HEK293 (cell line): ENCODE data around the gene DNAH5.

ENCODE experiments used
- CTCF ChIA-PET: fragments of 350-600 bp; formaldehyde crosslinking; extraction: SDS; loops from one replicate; lab custom pipeline; 2021; ENCODE audit warnings: antibody characterized with exemption; lab: Yijun Ruan, JAX
- POLR2A ChIA-PET: fragments of 300-600 bp; formaldehyde crosslinking; extraction: SDS; loops from one replicate; lab custom pipeline; 2020; ENCODE audit warnings: antibody characterized with exemption, inconsistent platforms; lab: Yijun Ruan, JAX
- H3K27ac ChIP-seq: fragments of 200-500 bp; sonication (Bioruptor generic); 2 replicates; pipeline ENCODE4 v1.5.1; 2014; ENCODE audit warnings: low read depth, low read length, control low read depth, inconsistent platforms; ENCODE audit errors: extremely low read depth
- H3K36me3 ChIP-seq, 2 experiments: fragments of 200-500 bp in 1 of 2; sonication (Bioruptor generic) in 1 of 2; 1 replicate in 1 of 2; 2 replicates in 1 of 2; pipeline ENCODE4 v1.5.1; 2014 to 2017; ENCODE audit warnings: inconsistent platforms in 2 of 2, low read length in 2 of 2; ENCODE audit not compliant: control insufficient read depth in 2 of 2, insufficient read depth in 1 of 2
- H3K4me1 ChIP-seq: fragments of 200-500 bp; sonication (Bioruptor generic); 2 replicates; pipeline ENCODE4 v1.5.1; 2014; ENCODE audit warnings: mild to moderate bottlenecking, low read length, inconsistent platforms; ENCODE audit not compliant: control insufficient read depth, insufficient read depth
- H3K4me3 ChIP-seq: 2 replicates; pipeline ENCODE4 v1.5.1; 2011; ENCODE audit warnings: low read depth, mild to moderate bottlenecking, control low read depth, low read length, moderate library complexity
- H3K9me3 ChIP-seq: fragments of 200-500 bp; sonication (Bioruptor generic); 2 replicates; pipeline ENCODE4 v1.5.1; 2014; ENCODE audit warnings: low read depth, low read length, inconsistent platforms; ENCODE audit not compliant: control insufficient read depth, insufficient read depth
- HOXC10 ChIP-seq: sonication (generic); formaldehyde crosslinking; IDR thresholded peaks from 2 replicates; pipeline ENCODE4 v1.8.1; 2023; ENCODE audit warnings: mild to moderate bottlenecking, missing genetic modification reagents
- KLF10 ChIP-seq: fragments of 450-650 bp; IDR thresholded peaks from 2 replicates; pipeline ENCODE4 v1.5.1; 2018; ENCODE audit warnings: missing biosample characterization, mild to moderate bottlenecking, missing genetic modification characterization
- KLF16 ChIP-seq: fragments of 450-650 bp; formaldehyde crosslinking; IDR thresholded peaks from 2 replicates; pipeline ENCODE4 v1.5.1; 2017; ENCODE audit warnings: missing biosample characterization, missing genetic modification characterization
- MEIS1 ChIP-seq: sonication (generic); formaldehyde crosslinking; IDR thresholded peaks from 2 replicates; pipeline ENCODE4 v1.8.1; 2022; ENCODE audit warnings: missing genetic modification reagents, mild to moderate bottlenecking, borderline replicate concordance
- SP3 ChIP-seq: fragments of 450-650 bp; formaldehyde crosslinking; IDR thresholded peaks from 2 replicates; pipeline ENCODE4 v1.5.1; 2016; ENCODE audit warnings: missing biosample characterization, missing genetic modification characterization
- ZEB2 ChIP-seq: fragments of 450-650 bp; formaldehyde crosslinking; IDR thresholded peaks from 2 replicates; pipeline ENCODE4 v1.5.1; 2016; ENCODE audit warnings: missing biosample characterization, missing genetic modification characterization
- ZNF10 ChIP-seq: fragments of 450-650 bp; formaldehyde crosslinking; IDR thresholded peaks from 2 replicates; pipeline ENCODE4 v1.5.1; 2017; ENCODE audit warnings: missing biosample characterization, missing genetic modification characterization
- ZNF138 ChIP-seq: fragments of 450-650 bp; formaldehyde crosslinking; IDR thresholded peaks from 2 replicates; pipeline ENCODE4 v1.5.1; 2016; ENCODE audit warnings: missing biosample characterization, missing genetic modification characterization, borderline replicate concordance
- ZNF157 ChIP-seq: fragments of 450-650 bp; formaldehyde crosslinking; IDR thresholded peaks from 2 replicates; pipeline ENCODE4 v1.5.1; 2016; ENCODE audit warnings: missing biosample characterization, missing genetic modification characterization
- ZNF214 ChIP-seq: fragments of 450-650 bp; formaldehyde crosslinking; IDR thresholded peaks from 2 replicates; pipeline ENCODE4 v1.5.1; 2017; ENCODE audit warnings: missing biosample characterization, mild to moderate bottlenecking, missing genetic modification characterization, borderline replicate concordance
- ZNF24 ChIP-seq: fragments of 450-650 bp; formaldehyde crosslinking; IDR thresholded peaks from 2 replicates; pipeline ENCODE4 v1.5.1; 2016; ENCODE audit warnings: missing biosample characterization, missing genetic modification characterization
- ZNF248 ChIP-seq: fragments of 450-650 bp; formaldehyde crosslinking; IDR thresholded peaks from 2 replicates; pipeline ENCODE4 v1.5.1; 2017; ENCODE audit warnings: missing biosample characterization, missing genetic modification characterization
- ZNF624 ChIP-seq: fragments of 450-650 bp; formaldehyde crosslinking; IDR thresholded peaks from 2 replicates; pipeline ENCODE4 v1.5.1; 2017; ENCODE audit warnings: missing biosample characterization, missing genetic modification characterization
- ZSCAN16 ChIP-seq: fragments of 450-650 bp; formaldehyde crosslinking; IDR thresholded peaks from 2 replicates; pipeline ENCODE4 v1.5.1; 2016; ENCODE audit warnings: missing biosample characterization, missing genetic modification characterization
- TF ChIP-seq, protein P1 (sequence below): fragments of 450-650 bp; IDR thresholded peaks from 2 replicates; pipeline ENCODE4 v1.5.1; 2018; ENCODE audit warnings: missing biosample characterization, missing genetic modification characterization
- TF ChIP-seq, protein P2 (sequence below): fragments of 450-650 bp; formaldehyde crosslinking; IDR thresholded peaks from 2 replicates; pipeline ENCODE4 v1.5.1; 2016; ENCODE audit warnings: missing biosample characterization, missing genetic modification characterization
- TF ChIP-seq, protein P3 (sequence below): fragments of 450-650 bp; formaldehyde crosslinking; IDR thresholded peaks from 2 replicates; pipeline ENCODE4 v1.5.1; 2017; ENCODE audit warnings: missing biosample characterization, missing genetic modification characterization
- TF ChIP-seq, protein P4 (sequence below): fragments of 450-650 bp; formaldehyde crosslinking; IDR thresholded peaks from 2 replicates; pipeline ENCODE4 v1.5.1; 2017; ENCODE audit warnings: missing biosample characterization, missing genetic modification characterization
- TF ChIP-seq, protein P5 (sequence below): fragments of 450-650 bp; IDR thresholded peaks from 2 replicates; pipeline ENCODE4 v1.5.1; 2018; ENCODE audit warnings: missing biosample characterization, mild to moderate bottlenecking, missing genetic modification characterization

The DNAH5 gene

DNA sequence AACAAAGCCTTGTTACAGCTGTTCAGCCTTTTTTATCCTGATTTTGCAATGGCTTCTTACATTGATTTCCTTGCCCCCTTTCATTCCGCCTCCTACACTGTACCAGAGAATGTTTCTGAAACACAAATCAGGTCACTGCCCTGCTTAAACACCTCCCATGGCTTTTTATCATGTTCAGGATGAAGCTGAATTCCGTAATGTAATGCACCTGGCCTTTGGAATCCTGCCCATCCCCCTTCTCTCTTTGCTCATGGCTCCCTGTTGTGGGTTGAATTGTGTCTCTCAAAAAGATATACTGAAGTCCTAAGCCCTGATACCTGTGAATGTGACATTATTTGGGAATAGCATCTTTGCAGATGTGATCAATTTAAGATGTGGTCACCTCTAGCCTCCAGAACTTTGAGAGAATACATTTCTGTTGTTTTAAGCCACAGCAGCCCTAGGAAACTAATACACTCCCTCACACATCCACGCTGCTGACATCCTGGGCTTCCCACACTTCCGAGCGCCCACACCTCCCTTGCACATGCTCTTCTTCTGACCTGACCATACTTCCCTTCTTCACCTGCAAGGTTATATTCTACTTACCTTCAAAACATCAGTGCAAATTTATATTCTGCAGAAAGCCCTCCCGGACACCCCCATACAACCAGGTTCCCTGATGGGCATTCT, 101.2 kb downstream of the DNAH5 start (continued):
- TF ChIP-seq, protein P1, sequence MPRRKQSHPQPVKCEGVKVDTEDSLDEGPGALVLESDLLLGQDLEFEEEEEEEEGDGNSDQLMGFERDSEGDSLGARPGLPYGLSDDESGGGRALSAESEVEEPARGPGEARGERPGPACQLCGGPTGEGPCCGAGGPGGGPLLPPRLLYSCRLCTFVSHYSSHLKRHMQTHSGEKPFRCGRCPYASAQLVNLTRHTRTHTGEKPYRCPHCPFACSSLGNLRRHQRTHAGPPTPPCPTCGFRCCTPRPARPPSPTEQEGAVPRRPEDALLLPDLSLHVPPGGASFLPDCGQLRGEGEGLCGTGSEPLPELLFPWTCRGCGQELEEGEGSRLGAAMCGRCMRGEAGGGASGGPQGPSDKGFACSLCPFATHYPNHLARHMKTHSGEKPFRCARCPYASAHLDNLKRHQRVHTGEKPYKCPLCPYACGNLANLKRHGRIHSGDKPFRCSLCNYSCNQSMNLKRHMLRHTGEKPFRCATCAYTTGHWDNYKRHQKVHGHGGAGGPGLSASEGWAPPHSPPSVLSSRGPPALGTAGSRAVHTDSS (tag by site-specific recombination), result no peak
- TF ChIP-seq ZNF24 (tag by site-specific recombination), result no peak

DNA sequence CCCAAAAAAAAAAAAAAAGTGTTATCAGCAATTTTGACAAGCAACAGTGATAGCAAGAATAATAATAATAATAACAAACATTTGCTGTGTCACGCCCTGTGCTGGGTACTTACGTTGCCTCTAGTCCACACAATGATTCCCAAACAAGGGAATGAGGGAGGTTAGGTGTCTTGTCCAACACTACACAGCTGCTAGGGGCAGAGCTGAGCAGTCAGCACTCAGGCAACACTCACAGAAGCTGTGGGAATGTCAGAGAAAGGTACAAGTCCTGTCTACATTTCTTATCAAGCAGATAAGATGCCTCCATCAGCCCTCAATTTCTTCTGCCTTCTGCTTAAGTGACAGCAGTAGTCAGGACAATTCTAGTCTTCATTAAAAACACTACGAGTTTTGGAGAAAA, 111.0 kb downstream of the DNAH5 start:
- CTCF ChIA-PET, result interaction anchor here (0.8 kb wide), 1 partner anchor 124 kb away, joined by 3 read pairs; no protein-coding TSS in a partner anchor
- no peaks in the 10 kb centered on the region for H3K9me3 ChIP-seq

More for the DNA sequence above, 111.0 kb downstream of the DNAH5 start:
- TF ChIP-seq ZNF157 (tag by site-specific recombination) (no peak), ZNF248 (tag by site-specific recombination) (no peak), ZEB2 (no peak), ZNF10 (tag by site-specific recombination) (no peak), ZNF214 (no peak), KLF10 (tag by site-specific recombination) (no peak), ZNF624 (no peak), KLF16 (tag by site-specific recombination) (no peak), ZNF138 (no peak), MEIS1 (CRISPR knock-in tag) (no peak), SP3 (no peak), HOXC10 (CRISPR knock-in tag) (no peak), ZSCAN16 (tag by site-specific recombination) (no peak)
- TF ChIP-seq, protein P2, sequence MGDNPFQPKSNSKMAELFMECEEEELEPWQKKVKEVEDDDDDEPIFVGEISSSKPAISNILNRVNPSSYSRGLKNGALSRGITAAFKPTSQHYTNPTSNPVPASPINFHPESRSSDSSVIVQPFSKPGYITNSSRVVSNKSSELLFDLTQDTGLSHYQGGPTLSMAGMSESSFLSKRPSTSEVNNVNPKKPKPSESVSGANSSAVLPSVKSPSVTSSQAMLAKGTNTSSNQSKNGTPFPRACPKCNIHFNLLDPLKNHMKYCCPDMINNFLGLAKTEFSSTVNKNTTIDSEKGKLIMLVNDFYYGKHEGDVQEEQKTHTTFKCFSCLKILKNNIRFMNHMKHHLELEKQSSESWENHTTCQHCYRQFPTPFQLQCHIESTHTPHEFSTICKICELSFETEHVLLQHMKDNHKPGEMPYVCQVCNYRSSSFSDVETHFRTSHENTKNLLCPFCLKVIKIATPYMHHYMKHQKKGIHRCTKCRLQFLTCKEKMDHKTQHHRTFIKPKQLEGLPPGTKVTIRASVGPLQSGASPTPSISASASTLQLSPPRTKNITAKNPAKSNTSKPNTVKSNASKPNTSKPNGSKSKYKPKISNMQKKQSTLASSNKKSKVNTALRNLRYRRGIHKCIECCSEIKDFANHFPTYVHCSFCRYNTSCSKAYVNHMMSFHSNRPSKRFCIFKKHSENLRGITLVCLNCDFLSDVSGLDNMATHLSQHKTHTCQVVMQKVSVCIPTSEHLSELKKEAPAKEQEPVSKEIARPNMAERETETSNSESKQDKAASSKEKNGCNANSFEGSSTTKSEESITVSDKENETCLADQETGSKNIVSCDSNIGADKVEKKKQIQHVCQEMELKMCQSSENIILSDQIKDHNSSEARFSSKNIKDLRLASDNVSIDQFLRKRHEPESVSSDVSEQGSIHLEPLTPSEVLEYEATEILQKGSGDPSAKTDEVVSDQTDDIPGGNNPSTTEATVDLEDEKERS, result no peak
- TF ChIP-seq, protein P3, sequence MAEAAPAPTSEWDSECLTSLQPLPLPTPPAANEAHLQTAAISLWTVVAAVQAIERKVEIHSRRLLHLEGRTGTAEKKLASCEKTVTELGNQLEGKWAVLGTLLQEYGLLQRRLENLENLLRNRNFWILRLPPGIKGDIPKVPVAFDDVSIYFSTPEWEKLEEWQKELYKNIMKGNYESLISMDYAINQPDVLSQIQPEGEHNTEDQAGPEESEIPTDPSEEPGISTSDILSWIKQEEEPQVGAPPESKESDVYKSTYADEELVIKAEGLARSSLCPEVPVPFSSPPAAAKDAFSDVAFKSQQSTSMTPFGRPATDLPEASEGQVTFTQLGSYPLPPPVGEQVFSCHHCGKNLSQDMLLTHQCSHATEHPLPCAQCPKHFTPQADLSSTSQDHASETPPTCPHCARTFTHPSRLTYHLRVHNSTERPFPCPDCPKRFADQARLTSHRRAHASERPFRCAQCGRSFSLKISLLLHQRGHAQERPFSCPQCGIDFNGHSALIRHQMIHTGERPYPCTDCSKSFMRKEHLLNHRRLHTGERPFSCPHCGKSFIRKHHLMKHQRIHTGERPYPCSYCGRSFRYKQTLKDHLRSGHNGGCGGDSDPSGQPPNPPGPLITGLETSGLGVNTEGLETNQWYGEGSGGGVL, result no peak
- TF ChIP-seq, protein P4, sequence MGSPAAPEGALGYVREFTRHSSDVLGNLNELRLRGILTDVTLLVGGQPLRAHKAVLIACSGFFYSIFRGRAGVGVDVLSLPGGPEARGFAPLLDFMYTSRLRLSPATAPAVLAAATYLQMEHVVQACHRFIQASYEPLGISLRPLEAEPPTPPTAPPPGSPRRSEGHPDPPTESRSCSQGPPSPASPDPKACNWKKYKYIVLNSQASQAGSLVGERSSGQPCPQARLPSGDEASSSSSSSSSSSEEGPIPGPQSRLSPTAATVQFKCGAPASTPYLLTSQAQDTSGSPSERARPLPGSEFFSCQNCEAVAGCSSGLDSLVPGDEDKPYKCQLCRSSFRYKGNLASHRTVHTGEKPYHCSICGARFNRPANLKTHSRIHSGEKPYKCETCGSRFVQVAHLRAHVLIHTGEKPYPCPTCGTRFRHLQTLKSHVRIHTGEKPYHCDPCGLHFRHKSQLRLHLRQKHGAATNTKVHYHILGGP (tag by site-specific recombination), result no peak
- TF ChIP-seq, protein P5, sequence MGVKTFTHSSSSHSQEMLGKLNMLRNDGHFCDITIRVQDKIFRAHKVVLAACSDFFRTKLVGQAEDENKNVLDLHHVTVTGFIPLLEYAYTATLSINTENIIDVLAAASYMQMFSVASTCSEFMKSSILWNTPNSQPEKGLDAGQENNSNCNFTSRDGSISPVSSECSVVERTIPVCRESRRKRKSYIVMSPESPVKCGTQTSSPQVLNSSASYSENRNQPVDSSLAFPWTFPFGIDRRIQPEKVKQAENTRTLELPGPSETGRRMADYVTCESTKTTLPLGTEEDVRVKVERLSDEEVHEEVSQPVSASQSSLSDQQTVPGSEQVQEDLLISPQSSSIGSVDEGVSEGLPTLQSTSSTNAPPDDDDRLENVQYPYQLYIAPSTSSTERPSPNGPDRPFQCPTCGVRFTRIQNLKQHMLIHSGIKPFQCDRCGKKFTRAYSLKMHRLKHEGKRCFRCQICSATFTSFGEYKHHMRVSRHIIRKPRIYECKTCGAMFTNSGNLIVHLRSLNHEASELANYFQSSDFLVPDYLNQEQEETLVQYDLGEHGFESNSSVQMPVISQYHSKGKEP (tag by site-specific recombination), result no peak
- no peaks in the 10 kb centered on the region for H3K4me1 ChIP-seq
- POLR2A ChIA-PET, result no interaction called here
- H3K36me3 ChIP-seq, result no peaks in the 10 kb centered on the region
- H3K4me3 ChIP-seq, result no peak overlapping the region
- H3K27ac ChIP-seq, result no peak overlapping the region
